Measurements from ENCODE around the gene NFX1. TPM values are rescaled to one million over a fixed set of nuclear protein-coding genes. Genes with fewer than 3 reads are reported as not detected.
"Not testable (repeated sequence)": the region's sequence is repeated elsewhere in the genome, so short reads cannot be mapped to it uniquely, and the experiment has no call there.

Gene NFX1
- total RNA-seq, 2 experiments from 2014 or later, result 38.9 to 40.8 TPM

DNA sequence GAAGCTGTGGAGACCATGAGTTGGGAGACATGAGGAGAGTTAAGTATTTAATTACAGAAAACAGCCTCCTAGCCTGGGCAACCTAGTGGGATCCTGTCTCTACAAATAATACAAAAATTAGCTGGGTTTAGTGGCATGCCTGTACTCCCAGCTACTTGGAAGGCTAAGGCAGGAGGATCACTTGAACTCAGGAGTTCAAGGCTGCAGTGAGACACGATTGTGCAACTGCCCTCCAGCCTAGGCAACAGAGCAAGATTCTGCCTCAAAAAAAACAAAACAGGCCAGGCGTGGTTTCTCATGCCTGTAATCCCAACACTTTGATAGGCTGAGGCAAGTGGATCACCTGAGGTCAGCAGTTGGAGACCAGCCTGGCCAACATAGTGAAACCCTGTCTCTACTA, 59.4 kb downstream of the NFX1 start:
- Mint-ChIP-seq H3K4me1 (peaks cover 6% of the 10 kb centered on the region), H3K27me3 (no peaks in the 10 kb centered on the region), H3K9me3 (no peaks in the 10 kb centered on the region), H3K27ac (no peak overlapping the region), H3K36me3 (peaks cover 39% of the 10 kb centered on the region), H3K4me3 (no peak overlapping the region)
- no peak for DNase-seq

DNA sequence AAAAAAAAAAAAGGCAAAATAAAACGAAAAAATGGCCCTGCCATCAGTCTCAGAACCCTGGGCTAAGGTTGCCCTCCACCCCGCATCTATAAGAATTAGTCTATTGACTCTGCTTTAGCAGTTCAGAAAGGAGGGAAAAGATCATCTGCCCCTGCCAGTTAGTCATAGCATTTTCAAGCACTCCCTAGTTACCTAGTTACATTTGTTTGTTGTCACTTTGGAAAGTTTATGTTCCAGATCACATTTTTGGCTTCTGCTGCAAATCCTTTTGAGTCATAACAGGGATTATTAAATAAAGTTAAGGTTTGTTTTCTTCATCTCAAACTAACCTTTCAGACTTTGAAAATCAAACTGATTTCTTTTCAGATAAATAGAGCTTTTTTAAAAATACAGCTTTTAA, 60.0 kb downstream of the NFX1 start:
- no peak overlapping the region for H3K4me3 Mint-ChIP-seq
- H3K27me3 Mint-ChIP-seq, result no peaks in the 10 kb centered on the region
- peaks cover 39% of the 10 kb centered on the region for H3K36me3 Mint-ChIP-seq
- H3K4me1 Mint-ChIP-seq, result peaks cover 6% of the 10 kb centered on the region
- peak overlapping the region; percentile 17 for H3K27ac Mint-ChIP-seq
- no peak for DNase-seq
- no peaks in the 10 kb centered on the region for H3K9me3 Mint-ChIP-seq

DNA sequence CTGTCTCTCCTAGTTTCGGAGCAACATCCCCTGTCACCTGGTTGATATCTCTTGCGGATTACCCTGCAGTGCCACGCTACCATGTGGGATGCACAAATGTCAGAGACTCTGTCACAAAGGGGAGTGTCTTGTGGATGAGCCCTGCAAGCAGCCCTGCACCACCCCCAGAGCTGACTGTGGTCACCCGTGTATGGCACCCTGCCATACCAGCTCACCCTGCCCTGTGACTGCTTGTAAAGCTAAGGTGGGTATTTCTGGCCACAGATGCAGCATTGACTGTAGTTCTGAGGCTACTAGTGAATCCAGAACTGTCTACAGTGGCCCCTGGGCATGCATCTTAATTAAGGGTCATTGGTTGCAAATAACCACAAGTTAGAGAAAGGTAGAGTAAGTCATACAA, 61.2 kb downstream of the NFX1 start:
- DNase-seq, result no peak
- Mint-ChIP-seq H3K27ac (no peak overlapping the region), H3K4me1 (peaks cover 6% of the 10 kb centered on the region), H3K9me3 (no peaks in the 10 kb centered on the region), H3K27me3 (no peaks in the 10 kb centered on the region), H3K4me3 (no peak overlapping the region), H3K36me3 (peaks cover 44% of the 10 kb centered on the region)

DNA sequence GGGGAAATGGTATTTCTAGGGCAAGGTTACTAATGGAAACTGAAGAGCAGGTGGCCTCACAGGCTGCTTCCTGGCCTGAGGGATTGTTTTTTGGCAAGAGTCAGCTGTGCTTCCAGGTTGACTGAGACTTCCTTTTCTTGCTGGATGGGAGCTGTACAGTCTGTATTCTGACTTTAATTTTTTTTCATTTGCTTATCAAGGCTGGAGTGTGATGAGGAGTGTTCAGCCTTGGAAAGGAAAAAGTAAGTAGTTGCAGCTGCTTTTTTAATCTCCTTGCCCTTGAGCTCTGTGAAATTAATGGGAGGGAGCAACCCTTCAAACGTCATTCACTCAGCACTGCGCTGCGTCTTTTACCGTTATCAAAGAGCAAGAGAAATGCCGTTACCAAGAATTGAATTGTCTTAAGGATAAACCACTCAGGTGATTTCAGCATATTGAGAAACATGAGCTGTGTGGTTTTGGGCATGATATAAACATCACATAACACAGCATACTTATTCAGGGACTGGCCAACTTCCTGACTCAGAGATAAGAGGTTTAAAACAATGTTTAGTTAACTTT, 64.4 kb downstream of the NFX1 start:
- H3K27ac Mint-ChIP-seq, result peak overlapping the region; percentile 14
- H3K4me1 Mint-ChIP-seq, result peaks cover 6% of the 10 kb centered on the region
- no peaks in the 10 kb centered on the region for H3K27me3 Mint-ChIP-seq
- peaks cover 22% of the 10 kb centered on the region for H3K36me3 Mint-ChIP-seq
- no peaks in the 10 kb centered on the region for H3K9me3 Mint-ChIP-seq
- H3K4me3 Mint-ChIP-seq, result no peak overlapping the region
- DNase-seq, result no peak

- Mint-ChIP-seq H3K27ac (no peak overlapping the region), H3K9me3 (no peaks in the 10 kb centered on the region), H3K4me1 (peaks cover 4% of the 10 kb centered on the region), H3K27me3 (no peaks in the 10 kb centered on the region), H3K36me3 (peaks cover 22% of the 10 kb centered on the region), H3K4me3 (no peak overlapping the region)
- no peak for DNase-seq
These were observed 65.6 kb downstream of the NFX1 start for GRCh38 chr9:33355933-33356332.

GRCh38 chr9:33358641-33359040, 68.3 kb downstream of the NFX1 start:
- peaks cover 21% of the 10 kb centered on the region for H3K36me3 Mint-ChIP-seq
- H3K4me1 Mint-ChIP-seq, H3K27ac Mint-ChIP-seq, H3K27me3 Mint-ChIP-seq, H3K9me3 Mint-ChIP-seq, DNase-seq, H3K4me3 Mint-ChIP-seq: not testable (repeated sequence)

DNA sequence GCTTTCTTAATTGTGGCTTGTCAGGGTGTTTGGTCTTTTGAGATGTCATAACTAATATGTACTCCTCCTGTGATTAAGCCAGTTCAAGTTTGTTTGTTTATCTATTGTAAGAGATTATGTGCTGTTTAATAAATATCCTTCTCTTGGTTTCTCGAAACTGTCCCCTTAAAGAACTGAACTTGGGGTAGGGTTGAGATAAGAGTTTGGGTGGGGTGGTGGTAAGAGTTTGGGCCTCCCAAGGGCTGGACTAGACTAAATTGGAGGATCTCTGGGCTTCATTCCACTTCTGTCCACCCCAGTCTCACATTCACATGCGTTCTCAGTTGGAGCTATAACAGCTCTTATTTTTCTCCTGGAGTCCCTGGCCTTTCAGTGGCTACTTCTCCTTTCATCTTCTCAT, 73.8 kb downstream of the NFX1 start:
- Mint-ChIP-seq H3K4me1 (no peaks in the 10 kb centered on the region), H3K4me3 (no peak overlapping the region), H3K9me3 (no peaks in the 10 kb centered on the region), H3K27ac (no peak overlapping the region), H3K36me3 (peaks cover 5% of the 10 kb centered on the region), H3K27me3 (no peaks in the 10 kb centered on the region)
- no peak for DNase-seq

DNA sequence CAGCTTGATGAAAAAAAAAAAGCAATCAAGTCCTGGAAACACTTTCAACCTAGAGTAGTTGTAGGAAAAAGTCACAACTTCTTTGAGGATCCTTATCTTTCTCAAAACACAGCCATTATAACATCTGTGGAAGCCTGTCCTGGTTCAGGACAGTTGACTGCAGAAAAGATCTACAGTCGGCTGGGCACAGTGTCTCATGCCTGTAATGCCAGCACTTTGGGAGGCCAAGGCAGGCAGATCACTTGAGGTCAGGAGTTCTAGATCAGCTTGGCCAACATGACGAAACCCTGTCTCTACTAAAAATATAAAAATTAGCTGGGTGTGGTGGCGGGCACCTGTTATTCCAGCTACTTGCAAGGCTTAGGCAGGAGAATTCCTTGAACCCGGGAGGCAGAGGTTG, 74.5 kb downstream of the NFX1 start:
- not testable (repeated sequence) for DNase-seq, H3K27me3 Mint-ChIP-seq, H3K9me3 Mint-ChIP-seq, H3K4me1 Mint-ChIP-seq, H3K27ac Mint-ChIP-seq, H3K36me3 Mint-ChIP-seq, H3K4me3 Mint-ChIP-seq

DNA sequence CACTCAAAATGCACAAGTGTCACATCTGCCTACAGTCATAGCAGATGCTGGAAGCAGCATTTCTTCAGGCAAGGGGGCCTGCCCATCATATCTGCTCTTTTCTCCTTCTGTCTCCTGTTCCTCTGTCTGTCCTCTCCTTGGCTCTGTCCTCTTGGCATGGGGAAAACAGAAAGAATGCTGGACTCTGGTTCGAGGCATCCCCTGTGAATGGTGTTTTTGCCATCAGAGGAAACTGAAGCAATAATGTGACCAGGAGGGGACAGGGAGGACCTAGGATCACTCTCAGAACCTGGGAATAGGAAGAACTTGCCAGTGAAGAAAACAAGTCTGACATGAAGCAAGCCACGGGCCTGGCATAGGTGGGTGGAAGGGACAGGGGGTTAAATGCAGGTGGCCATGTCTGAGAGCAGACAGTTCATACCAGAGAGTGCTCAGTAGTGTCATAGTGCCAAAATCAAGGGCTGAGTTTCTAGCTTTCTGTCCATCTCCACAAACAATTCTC, 76.7 kb downstream of the NFX1 start:
- no peak overlapping the region for H3K27ac Mint-ChIP-seq
- H3K4me1 Mint-ChIP-seq, result no peaks in the 10 kb centered on the region
- H3K36me3 Mint-ChIP-seq, result peaks cover 9% of the 10 kb centered on the region
- no peak for DNase-seq
- H3K27me3 Mint-ChIP-seq, result no peaks in the 10 kb centered on the region
- no peak overlapping the region for H3K4me3 Mint-ChIP-seq
- H3K9me3 Mint-ChIP-seq, result no peaks in the 10 kb centered on the region

DNA sequence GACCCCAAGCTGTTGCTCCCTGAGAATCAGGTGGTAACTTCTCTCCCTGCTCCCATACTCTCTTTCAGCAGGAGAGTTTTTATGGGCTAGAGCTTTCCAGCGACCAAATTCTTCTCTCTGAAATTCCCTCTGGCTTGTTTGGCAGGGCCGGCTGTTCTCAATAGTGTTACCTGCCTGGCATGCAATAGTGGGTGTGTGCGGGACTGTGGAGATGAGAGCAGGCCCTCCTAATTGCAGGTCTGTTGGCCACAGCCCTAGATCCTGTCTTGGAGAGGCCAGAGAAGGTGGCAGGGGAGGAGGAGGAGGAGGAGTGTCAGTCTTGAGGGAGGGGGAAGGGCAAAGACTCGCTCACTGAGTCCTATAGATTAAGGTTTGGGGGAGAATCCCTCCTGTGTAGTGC, 82.6 kb downstream of the NFX1 start:
- H3K4me3 Mint-ChIP-seq, result no peak overlapping the region
- no peaks in the 10 kb centered on the region for H3K9me3 Mint-ChIP-seq
- no peaks in the 10 kb centered on the region for H3K27me3 Mint-ChIP-seq
- no peak for DNase-seq
- peaks cover 11% of the 10 kb centered on the region for H3K4me1 Mint-ChIP-seq
- H3K36me3 Mint-ChIP-seq, result peaks cover 6% of the 10 kb centered on the region
- H3K27ac Mint-ChIP-seq, result peak overlapping the region; percentile 6

DNA sequence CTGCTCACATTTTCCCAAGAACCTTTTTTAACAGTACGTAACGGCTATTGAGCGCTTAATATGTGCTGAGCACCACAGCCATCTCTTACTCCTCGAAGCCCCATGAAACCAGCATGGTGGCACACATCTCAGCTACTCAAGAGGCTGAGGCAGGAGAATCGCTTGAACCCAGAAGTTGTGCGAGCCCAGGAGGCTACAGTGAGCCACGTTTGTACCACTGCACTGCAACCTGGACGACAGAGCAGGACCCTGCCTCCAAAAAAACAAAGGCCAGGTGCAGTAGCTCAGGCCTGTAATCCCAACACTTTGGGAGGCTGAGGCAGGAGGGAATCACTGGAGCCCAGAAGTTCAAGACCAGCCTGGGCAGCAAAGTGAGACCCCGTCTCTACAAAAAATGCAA, 83.9 kb downstream of the NFX1 start:
- DNase-seq, result no peak
- peaks cover 11% of the 10 kb centered on the region for H3K4me1 Mint-ChIP-seq
- no peaks in the 10 kb centered on the region for H3K27me3 Mint-ChIP-seq
- peaks cover 6% of the 10 kb centered on the region for H3K36me3 Mint-ChIP-seq
- H3K27ac Mint-ChIP-seq, result no peak overlapping the region
- no peaks in the 10 kb centered on the region for H3K9me3 Mint-ChIP-seq
- H3K4me3 Mint-ChIP-seq, result no peak overlapping the region

DNA sequence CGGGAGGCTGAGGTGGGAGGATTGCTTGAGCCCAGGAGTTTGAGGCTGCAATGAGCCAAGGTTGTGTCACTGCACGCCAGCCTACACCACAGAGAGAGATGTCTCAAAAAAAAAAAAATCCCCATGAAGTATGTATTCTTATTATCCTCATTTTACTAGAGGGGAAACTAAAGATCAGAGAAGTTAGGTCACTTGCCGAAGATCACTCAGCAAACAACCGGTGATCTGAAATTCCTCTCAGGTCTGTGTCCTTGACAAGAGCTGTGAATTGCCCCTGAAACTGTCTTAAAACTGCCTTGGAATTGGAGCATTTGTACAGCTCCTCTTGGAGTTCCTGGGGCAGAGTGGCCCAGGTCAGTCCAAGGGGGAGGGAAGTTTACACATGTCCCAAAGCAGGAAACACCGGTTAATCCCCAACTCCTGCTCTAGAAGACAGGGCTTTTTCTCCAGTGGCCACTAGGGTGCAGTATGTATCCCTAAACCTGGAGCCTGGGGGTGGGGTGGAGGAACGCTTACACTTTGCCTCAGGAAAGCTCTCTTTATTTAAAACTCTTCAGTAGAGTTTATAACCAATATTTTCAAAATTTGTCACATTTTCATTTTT, 84.4 kb downstream of the NFX1 start:
- Mint-ChIP-seq H3K27me3 (no peaks in the 10 kb centered on the region), H3K27ac (no peak overlapping the region), H3K36me3 (peaks cover 6% of the 10 kb centered on the region), H3K9me3 (no peaks in the 10 kb centered on the region), H3K4me1 (peaks cover 11% of the 10 kb centered on the region), H3K4me3 (no peak overlapping the region)
- DNase-seq, result peak; percentile 60

GRCh38 chr9:33375238-33375840, 85.0 kb downstream of the NFX1 start:
- no peak overlapping the region for H3K27ac Mint-ChIP-seq

GRCh38 chr9:33375841-33376321, 85.6 kb downstream of the NFX1 start:
- Mint-ChIP-seq H3K27ac (peak overlapping the region; percentile 38), H3K4me3 (no peak overlapping the region), H3K27me3 (no peaks in the 10 kb centered on the region), H3K36me3 (peaks cover 2% of the 10 kb centered on the region), H3K9me3 (no peaks in the 10 kb centered on the region), H3K4me1 (peaks cover 11% of the 10 kb centered on the region)
- DNase-seq, result no peak

More at GRCh38 chr9:33375238-33375840, 85.0 kb downstream of the NFX1 start:
- H3K4me3 Mint-ChIP-seq, result no peak overlapping the region
- no peaks in the 10 kb centered on the region for H3K9me3 Mint-ChIP-seq
- peaks cover 11% of the 10 kb centered on the region for H3K4me1 Mint-ChIP-seq
- DNase-seq, result no peak
- no peaks in the 10 kb centered on the region for H3K27me3 Mint-ChIP-seq
- H3K36me3 Mint-ChIP-seq, result peaks cover 2% of the 10 kb centered on the region

- peaks cover 2% of the 10 kb centered on the region for H3K36me3 Mint-ChIP-seq
- H3K27me3 Mint-ChIP-seq, result no peaks in the 10 kb centered on the region
- no peak overlapping the region for H3K27ac Mint-ChIP-seq
- H3K4me1 Mint-ChIP-seq, result peaks cover 11% of the 10 kb centered on the region
- DNase-seq, result no peak
- H3K4me3 Mint-ChIP-seq, result no peak overlapping the region
- H3K9me3 Mint-ChIP-seq, result no peaks in the 10 kb centered on the region
These were observed 86.9 kb downstream of the NFX1 start for GRCh38 chr9:33377089-33377715.
